DND-41 (cell line): ENCODE data around the gene TFEB.

ENCODE experiments used
- ATAC-seq: fragments of 200-7000 bp; cut with Tn5 transposase; 3 replicates; pipeline ENCODE4 v1.9.1; 2021; ENCODE audit warnings: low read depth; ENCODE audit not compliant: insufficient read depth
- DNase-seq: peaks from one replicate; pipeline ENCODE4 v3.0.0-alpha.2; 2020
- H2AFZ ChIP-seq: 2 replicates; pipeline ENCODE4 v1.6.0; 2012; ENCODE audit warnings: low read depth, low read length
- H3K27ac ChIP-seq: 2 replicates; pipeline ENCODE4 v1.5.1; 2012; ENCODE audit warnings: low read length, inconsistent platforms
- H3K27me3 ChIP-seq: fragments of 200-600 bp; sonication (generic); 2 replicates; pipeline ENCODE4 v1.6.0; 2012; ENCODE audit warnings: low read length, mild to moderate bottlenecking, inconsistent platforms; ENCODE audit not compliant: insufficient read depth, poor library complexity
- H3K36me3 ChIP-seq: 2 replicates; pipeline ENCODE4 v1.5.1; 2012; ENCODE audit warnings: low read length, inconsistent platforms; ENCODE audit not compliant: insufficient read depth
- H3K4me1 ChIP-seq: 2 replicates; pipeline ENCODE4 v1.5.1; 2012; ENCODE audit warnings: mild to moderate bottlenecking, low read length; ENCODE audit not compliant: insufficient read depth
- H3K4me2 ChIP-seq: 2 replicates; pipeline ENCODE4 v1.6.0; 2012; ENCODE audit warnings: mild to moderate bottlenecking, moderate library complexity, low read length, inconsistent platforms; ENCODE audit not compliant: insufficient read depth
- H3K4me3 ChIP-seq, 2 experiments: fragments of 200-600 bp in 1 of 2; shearing (Covaris generic) in 1 of 2; 2 replicates each; pipeline ENCODE4 v1.5.1; 2012 to 2016; ENCODE audit warnings: inconsistent platforms in 2 of 2, low read length in 2 of 2, mild to moderate bottlenecking in 2 of 2, low read depth in 1 of 2, moderate library complexity in 1 of 2
- H3K79me2 ChIP-seq: 2 replicates; pipeline ENCODE4 v1.6.0; 2012; ENCODE audit warnings: low read length, inconsistent platforms; ENCODE audit not compliant: insufficient read depth
- H3K9ac ChIP-seq: 2 replicates; pipeline ENCODE4 v1.6.0; 2012; ENCODE audit warnings: low read depth, mild to moderate bottlenecking, inconsistent platforms, low read length, moderate library complexity
- H3K9me3 ChIP-seq: 2 replicates; pipeline ENCODE4 v1.5.1; 2012; ENCODE audit warnings: low read length, moderate library complexity, mild to moderate bottlenecking, inconsistent platforms; ENCODE audit not compliant: insufficient read depth, severe bottlenecking
- H4K20me1 ChIP-seq: 2 replicates; pipeline ENCODE4 v1.6.0; 2012; ENCODE audit warnings: low read length; ENCODE audit not compliant: insufficient read depth
- EZH2 ChIP-seq: IDR thresholded peaks from 3 replicates; pipeline ENCODE4 v1.6.1; 2012; ENCODE audit warnings: borderline replicate concordance, low read depth, mild to moderate bottlenecking, moderate library complexity, low read length, inconsistent platforms; ENCODE audit not compliant: severe bottlenecking
- TF ChIP-seq, protein P1 (sequence below): IDR thresholded peaks from 2 replicates; pipeline ENCODE4 v1.5.1; 2012; ENCODE audit warnings: borderline replicate concordance, low read length, moderate library complexity, mild to moderate bottlenecking; ENCODE audit not compliant: poor library complexity, severe bottlenecking; ENCODE audit errors: extremely low read depth

Gene TFEB

DNA sequence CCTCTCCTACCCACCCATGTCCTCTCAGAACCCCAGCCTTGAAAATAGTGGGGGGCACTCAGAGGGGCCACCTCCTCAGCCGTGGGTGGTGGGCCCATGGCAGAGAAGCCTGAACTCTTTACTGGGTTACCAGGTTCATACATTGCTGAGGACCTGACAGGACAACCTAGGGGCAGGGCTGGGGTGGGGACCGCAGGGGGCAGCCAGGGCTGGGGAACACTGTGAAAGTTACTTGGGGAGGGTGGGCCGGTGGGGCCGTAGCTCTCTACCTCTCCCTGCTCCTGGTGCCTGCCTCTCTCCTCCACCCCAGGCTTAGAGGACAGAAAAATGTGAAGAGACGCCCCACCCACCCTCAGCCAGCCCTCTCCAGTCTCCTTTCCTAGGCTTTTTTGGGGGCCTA, 81.7 kb downstream of the TFEB start:
- H3K27ac ChIP-seq: no peak overlapping the region
- no peak overlapping the region for H3K4me3 ChIP-seq

DNA sequence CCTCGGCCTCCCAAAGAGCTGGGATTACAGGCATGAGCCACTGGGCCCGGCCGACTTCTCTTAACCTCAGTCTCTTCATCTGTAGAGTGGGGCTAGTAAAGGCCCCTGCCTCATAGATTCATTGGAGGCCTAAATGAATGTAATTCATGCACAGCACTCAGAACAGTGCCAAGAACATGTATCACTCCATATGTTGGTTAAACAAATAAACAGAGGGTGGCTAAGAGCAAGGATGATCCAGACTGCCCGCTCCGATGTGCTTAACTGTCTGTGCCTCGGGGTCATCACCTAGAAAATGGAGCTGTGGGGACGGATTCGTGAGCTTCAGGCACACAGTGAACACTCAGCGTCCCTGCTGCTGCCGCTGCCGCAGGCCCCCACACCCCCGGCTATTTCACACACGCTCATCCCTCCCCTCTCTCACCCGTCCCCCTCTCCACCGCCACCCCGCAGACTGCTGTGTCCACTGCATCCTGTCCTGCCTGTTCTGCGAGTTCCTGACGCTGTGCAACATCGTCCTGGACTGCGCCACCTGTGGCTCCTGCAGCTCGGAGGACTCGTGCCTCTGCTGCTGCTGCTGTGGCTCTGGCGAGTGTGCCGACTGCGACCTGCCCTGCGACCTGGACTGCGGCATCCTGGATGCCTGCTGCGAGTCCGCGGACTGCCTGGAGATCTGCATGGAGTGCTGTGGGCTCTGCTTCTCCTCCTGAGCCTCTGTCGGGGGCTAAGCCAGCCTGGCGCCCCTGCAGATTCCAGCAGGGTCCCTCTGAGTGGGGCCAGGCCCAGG, 82.3 kb downstream of the TFEB start:
- TF ChIP-seq EZH2: no peak
- TF ChIP-seq, protein P1, sequence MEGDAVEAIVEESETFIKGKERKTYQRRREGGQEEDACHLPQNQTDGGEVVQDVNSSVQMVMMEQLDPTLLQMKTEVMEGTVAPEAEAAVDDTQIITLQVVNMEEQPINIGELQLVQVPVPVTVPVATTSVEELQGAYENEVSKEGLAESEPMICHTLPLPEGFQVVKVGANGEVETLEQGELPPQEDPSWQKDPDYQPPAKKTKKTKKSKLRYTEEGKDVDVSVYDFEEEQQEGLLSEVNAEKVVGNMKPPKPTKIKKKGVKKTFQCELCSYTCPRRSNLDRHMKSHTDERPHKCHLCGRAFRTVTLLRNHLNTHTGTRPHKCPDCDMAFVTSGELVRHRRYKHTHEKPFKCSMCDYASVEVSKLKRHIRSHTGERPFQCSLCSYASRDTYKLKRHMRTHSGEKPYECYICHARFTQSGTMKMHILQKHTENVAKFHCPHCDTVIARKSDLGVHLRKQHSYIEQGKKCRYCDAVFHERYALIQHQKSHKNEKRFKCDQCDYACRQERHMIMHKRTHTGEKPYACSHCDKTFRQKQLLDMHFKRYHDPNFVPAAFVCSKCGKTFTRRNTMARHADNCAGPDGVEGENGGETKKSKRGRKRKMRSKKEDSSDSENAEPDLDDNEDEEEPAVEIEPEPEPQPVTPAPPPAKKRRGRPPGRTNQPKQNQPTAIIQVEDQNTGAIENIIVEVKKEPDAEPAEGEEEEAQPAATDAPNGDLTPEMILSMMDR: no peak
- no peaks in the 10 kb centered on the region for H3K27me3 ChIP-seq
- H3K27ac ChIP-seq: no peak overlapping the region
- H3K4me3 ChIP-seq: no peak overlapping the region
- H4K20me1 ChIP-seq: no peaks in the 10 kb centered on the region
- no peak overlapping the region for H2AFZ ChIP-seq
- peaks cover 3% of the 10 kb centered on the region; the same call in 1 of the 2 replicates for H3K36me3 ChIP-seq
- no peak for DNase-seq
- H3K79me2 ChIP-seq: no peaks in the 10 kb centered on the region
- no peak for ATAC-seq
- H3K4me1 ChIP-seq: no peaks in the 10 kb centered on the region
- no peak overlapping the region for H3K4me2 ChIP-seq
- H3K9ac ChIP-seq: no peak overlapping the region
- no peaks in the 10 kb centered on the region for H3K9me3 ChIP-seq

More for the DNA sequence above, 81.7 kb downstream of the TFEB start:
- no peak for DNase-seq
- Histone ChIP-seq H3K36me3 (peaks cover 3% of the 10 kb centered on the region; the same call in 1 of the 2 replicates), H3K27me3 (no peaks in the 10 kb centered on the region), H3K9ac (no peak overlapping the region), H4K20me1 (no peaks in the 10 kb centered on the region), H3K4me2 (no peak overlapping the region), H3K4me1 (no peaks in the 10 kb centered on the region), H2AFZ (no peak overlapping the region), H3K9me3 (no peaks in the 10 kb centered on the region), H3K79me2 (no peaks in the 10 kb centered on the region)
- TF ChIP-seq EZH2: no peak
- TF ChIP-seq, protein P1: no peak
- no peak for ATAC-seq

DNA sequence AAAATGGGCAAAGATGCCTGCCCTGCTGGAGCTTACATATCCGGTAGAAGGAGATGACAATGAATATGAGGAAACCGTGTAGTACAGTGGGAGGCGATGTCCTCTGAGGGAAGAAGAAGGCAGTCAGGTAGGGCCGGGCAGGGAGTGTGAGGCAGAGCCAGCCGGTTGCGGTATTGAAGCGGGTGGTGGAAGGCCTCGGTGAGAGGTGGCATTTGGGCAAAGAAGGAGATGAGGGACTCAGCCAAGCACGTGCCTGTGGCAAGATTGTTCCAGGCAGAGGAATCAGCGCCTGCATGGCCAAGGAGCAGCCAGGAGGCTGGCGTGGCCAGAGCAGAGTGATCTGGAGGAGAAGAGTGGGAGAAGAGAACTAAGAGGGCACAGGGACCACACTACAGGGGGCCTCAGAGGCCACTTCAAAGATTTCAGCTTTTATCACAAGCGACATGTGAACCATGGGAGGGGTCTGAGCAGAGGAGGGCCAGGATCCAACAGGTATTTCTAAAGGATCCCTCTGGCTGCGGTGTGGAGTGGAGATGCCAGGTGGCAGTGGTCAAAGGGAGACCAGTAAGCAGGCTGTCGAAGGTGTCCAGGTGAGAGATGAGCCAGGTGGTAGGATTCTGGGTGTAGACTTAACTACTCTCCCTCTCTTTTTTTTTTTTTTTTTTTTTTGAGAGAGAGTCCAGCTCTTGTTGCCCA, 83.3 kb downstream of the TFEB start:
- H4K20me1 ChIP-seq: no peaks in the 10 kb centered on the region
- ATAC-seq: no peak
- H3K27me3 ChIP-seq: no peaks in the 10 kb centered on the region
- no peaks in the 10 kb centered on the region for H3K79me2 ChIP-seq
- H3K4me1 ChIP-seq: no peaks in the 10 kb centered on the region
- no peaks in the 10 kb centered on the region for H3K9me3 ChIP-seq
- no peak overlapping the region for H3K9ac ChIP-seq
- H3K4me2 ChIP-seq: no peak overlapping the region
- no peak overlapping the region for H3K27ac ChIP-seq
- DNase-seq: no peak
- no peak overlapping the region for H2AFZ ChIP-seq
- H3K4me3 ChIP-seq: no peak overlapping the region
- TF ChIP-seq, protein P1: no peak
- TF ChIP-seq EZH2: no peak
- peaks cover 5% of the 10 kb centered on the region; the same call in 1 of the 2 replicates for H3K36me3 ChIP-seq
